Inferior parietal cortex (tissue), 1 donor: Measurements from ENCODE around the gene WWP2.
"Not testable (repeated sequence)": the region's sequence is repeated elsewhere in the genome, so short reads cannot be mapped to it uniquely, and the experiment has no call there.

Experiments used
- DNase-seq: peaks from one replicate; pipeline ENCODE4 v3.0.0-alpha.2; 2016; ENCODE audit errors: extremely low spot score

Gene WWP2

DNA sequence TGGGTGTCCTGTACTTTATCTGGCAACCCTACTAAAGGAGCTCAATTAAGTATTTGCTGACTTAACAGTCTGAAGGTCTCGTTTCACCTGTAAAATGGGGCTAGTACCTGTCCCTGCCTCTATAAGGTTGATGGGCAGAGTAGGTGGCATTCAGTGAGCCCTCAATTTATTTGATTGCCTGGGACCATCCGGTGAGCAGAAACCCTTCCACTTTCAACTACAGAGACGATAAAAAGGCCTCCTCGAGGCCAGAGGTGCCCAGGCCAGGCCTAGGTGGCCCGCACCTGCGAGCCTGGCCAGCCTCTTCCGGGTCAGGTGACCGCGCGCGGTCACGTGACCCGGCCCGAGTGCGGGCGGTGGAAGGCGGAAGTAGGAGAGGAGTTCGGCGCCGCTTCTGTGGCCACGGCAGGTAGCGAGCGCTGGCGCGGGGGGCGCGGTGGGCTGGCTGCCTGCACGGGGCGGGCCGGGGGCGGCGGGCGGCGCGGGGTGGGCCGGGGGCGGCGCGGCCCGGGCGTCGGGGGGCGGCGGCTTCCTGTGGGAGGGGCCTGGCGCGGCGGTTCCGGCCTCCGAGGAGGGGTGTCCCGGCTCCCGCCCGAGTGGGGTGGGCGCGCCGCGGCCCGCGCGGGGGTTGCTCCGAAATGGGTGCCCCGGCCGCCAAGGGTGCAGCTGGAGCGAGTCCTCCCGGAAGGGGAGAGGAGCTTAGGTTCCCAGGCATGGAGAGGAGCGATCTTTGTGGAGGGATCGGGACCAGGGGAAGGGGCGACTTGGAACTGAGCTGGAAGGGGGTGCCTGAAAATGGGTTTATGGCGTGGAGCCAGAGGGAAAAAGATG is at the start of gene WWP2:
Gene WWP2, plus strand, starts transcription at position 350 of the 831 bp plus-strand sequence. CDS start 24,679 bp downstream, outside the sequence.
- DNase-seq: peak; percentile 83

GRCh38 chr16:69712914-69713581 is 49.1 kb upstream of the WWP2 start:
- DNase-seq: no peak

- DNase-seq: no peak
These were observed 45.1 kb upstream of the WWP2 start for GRCh38 chr16:69717066-69717465.

DNA sequence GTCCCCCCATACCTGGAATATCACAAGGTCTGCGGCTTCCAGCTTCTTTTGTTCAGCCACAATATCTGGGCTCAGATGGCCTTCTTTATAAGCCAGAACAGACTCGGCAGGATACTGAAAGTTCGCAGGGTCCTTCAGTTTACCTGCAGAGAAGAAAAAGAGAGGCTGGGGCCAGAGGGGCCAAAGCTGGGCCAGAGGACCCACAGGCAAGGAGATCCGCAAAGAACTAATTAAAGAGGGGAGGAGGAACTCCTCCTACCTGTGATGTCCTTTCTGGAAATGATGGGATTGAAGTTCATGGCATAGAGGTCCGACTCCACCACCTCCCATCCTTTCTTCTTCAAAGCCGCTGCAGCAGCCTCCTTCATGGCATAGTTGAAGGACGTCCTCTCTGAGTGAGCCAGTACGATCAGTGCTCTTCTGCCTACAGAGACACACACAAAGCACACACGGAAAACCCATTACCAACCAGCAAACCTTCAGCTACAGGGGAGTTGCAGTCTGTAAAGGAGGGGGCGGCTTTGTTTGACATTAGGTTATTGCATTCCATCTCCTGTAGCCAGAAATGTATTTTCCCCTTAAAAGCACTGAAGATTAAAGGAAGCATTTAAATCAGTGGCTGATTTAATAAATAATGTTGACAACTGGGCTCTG is 43.9 kb upstream of the WWP2 start:
- no peak for DNase-seq

GRCh38 chr16:69720822-69721430 is 41.2 kb upstream of the WWP2 start:
- DNase-seq: no peak

GRCh38 chr16:69721441-69721957 is 40.6 kb upstream of the WWP2 start:
- DNase-seq: no peak

DNA sequence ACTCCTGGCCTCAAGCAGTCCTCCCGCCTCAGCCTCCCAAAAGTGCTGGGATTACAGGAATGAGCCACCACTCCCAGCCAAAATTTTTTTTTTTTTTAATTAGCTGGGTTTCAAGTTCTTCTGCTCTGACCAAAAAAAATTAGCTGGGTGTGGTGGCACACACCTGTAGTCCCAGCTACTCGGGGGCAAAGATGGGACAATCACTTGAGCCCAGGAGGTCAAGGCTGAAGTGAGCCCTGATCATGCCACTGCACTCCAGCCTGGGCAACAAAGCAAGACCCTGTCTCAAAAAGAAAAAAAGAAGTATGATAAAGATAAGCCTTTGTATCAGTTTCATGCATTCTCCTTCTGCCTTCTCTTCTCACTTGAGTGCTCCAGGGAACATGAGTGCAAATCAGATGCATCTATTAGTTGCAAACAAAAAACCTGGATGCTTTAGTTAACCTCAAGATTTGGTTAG is 37.7 kb upstream of the WWP2 start:
- no peak for DNase-seq

DNA sequence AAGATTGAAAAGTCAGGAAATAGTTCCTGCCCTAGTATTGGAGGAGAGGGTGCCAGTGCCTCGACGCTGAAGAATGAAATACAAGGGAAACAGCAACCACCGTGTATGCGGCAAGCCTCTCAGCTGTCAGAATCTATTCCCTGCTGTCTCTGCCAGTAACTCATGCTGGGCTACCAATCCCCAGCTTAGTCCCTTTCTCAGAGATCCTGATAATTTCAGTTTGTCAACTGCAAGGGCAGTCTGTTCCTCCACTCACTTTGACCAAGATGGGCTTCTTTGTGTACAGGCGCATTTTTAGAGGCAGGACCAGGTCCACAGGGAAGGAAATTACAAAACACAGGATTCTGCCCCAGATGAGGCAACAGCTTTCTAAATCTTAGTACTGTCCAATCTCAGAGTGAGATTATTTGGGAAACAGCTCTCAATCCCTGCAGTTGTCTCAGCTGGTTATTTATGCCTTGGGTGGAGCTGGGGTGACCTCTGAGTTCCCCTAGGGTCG is 37.1 kb upstream of the WWP2 start:
- no peak for DNase-seq

DNA sequence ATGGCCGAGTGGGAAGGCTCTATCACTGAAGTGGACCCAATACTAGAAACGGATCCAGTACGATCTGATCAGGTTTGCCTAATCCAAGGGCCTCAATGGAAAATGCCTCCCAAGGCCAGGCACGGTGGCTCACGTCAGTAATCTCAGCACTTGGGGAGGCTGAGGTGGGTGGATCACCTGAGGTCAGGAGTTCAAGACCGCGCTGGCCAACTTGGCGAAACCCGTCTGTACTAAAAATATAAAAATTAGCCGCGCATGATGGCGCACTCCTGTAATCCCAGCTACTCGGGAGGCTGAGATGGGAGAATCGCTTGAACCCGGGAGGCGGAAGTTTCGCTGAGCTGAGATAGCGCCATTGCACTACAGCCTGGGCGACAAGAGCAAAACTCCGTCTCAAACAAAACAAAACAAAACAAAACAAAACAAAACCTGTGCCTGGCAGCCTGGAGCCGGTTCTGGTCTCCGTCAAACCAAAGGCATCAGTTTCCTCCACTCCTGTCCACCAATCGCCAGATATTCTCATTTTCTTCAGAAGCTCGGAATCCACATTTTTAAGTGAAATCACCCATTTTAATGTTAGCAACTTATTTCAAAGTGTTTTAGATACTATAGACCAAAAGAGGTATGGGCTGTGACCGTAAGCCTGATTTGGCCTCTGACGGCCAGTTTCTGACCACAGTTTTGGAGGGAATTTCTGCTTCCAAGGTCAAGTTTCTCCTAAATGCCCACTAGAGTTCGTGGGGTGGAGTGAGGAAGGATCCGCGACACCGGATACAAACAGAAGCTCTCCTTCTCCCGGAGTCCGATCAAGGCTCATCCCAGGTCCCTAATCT is 36.4 kb upstream of the WWP2 start:
- DNase-seq: no peak

GRCh38 chr16:69726313-69727060 is 35.6 kb upstream of the WWP2 start, which contains the start of gene NQO1:
Gene NQO1 (minus strand): TSS chr16:69726560. CDS start chr16:69726439, 121 bp downstream.
- DNase-seq: peak; percentile 86

DNA sequence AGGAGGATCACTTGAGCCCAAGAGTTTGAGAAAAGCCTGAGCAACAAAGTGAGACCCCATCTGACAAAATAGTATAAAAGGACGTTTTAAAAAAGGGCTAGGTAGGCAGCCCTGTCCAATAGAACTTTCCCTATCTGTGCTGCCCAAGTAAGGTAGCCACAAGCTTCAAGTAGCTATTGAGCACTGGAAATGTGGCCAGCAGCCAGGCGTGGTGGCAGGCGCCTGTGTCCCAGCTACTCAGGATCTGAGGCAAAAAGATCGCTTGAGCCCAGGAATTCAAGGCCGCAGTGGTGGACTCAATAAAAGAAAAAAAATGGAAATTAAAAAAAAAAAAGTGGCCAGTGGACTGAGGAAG is 34.2 kb upstream of the WWP2 start:
- DNase-seq: no peak

GRCh38 chr16:69729030-69729429 is 33.1 kb upstream of the WWP2 start:
- not testable (repeated sequence) for DNase-seq

GRCh38 chr16:69731280-69731679 is 30.9 kb upstream of the WWP2 start:
- DNase-seq: not testable (repeated sequence)

GRCh38 chr16:69732101-69732500 is 30.0 kb upstream of the WWP2 start:
- DNase-seq: no peak

- no peak for DNase-seq
These were observed 20.6 kb upstream of the WWP2 start for GRCh38 chr16:69741519-69741918.

DNA sequence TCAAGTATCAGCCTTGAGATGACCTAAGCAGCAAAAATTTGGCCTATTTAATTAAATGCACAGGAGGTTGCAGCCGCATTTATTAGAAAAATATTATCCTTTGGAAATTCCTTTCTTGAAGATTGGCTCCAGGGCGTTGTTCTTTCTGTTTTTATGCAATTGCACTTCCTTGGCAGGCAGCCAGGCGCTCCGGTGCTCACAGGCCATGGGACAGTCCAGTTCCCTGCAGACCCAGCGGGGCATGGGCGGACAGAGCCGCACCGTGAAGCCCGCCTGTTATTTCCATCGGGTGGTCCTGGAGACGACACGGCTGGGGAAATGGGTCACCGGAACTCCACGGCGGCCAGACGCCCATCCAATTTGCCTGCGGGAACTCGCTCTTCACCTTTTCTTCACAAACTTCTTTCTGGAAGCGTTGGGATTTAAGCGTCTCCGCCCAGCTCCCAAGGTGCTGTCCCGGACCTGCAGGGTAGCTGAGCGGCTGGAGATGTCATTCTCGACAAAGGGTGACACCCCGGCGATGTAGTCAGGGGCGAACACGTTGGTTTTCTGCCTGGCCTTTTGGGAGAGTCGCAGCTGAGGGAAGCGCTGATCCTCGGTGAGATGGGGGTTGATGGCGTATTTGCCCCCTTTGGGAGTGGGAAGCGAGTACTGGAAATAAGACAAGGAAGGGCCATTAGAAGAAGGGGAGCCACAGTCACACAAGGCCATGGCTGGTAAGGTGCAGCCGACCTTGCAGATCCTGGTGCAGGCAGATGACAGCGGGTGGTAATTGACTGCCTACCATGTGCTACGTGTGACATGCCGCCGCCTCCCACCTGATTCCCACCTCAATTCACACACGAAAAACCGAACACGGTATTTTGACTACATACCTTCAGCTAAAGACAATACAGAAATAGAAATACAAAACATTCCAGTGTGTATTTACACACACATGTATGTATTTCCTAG is 19.9 kb upstream of the WWP2 start:
- DNase-seq: no peak

- no peak for DNase-seq
These were observed 17.5 kb upstream of the WWP2 start for GRCh38 chr16:69744363-69745231.

GRCh38 chr16:69745232-69745612 is 16.9 kb upstream of the WWP2 start:
- DNase-seq: no peak
